ENCODE results near the gene C6orf120.

The C6orf120 gene

GRCh38 chr6:169710009-169710408 lies 8.1 kb downstream of the C6orf120 start:
- no peak overlapping the region for H3K4me3 ChIP-seq (ENCODE audit: control insufficient read depth, low read depth, low read length)
- TF ChIP-seq, protein P1, sequence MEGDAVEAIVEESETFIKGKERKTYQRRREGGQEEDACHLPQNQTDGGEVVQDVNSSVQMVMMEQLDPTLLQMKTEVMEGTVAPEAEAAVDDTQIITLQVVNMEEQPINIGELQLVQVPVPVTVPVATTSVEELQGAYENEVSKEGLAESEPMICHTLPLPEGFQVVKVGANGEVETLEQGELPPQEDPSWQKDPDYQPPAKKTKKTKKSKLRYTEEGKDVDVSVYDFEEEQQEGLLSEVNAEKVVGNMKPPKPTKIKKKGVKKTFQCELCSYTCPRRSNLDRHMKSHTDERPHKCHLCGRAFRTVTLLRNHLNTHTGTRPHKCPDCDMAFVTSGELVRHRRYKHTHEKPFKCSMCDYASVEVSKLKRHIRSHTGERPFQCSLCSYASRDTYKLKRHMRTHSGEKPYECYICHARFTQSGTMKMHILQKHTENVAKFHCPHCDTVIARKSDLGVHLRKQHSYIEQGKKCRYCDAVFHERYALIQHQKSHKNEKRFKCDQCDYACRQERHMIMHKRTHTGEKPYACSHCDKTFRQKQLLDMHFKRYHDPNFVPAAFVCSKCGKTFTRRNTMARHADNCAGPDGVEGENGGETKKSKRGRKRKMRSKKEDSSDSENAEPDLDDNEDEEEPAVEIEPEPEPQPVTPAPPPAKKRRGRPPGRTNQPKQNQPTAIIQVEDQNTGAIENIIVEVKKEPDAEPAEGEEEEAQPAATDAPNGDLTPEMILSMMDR (conservative IDR thresholded peaks at IDR 0.05; ENCODE audit: control insufficient read depth, insufficient read depth, low read depth, low read length), result no peak
- DNase-seq (ENCODE audit: low read depth), result no peak

DNA sequence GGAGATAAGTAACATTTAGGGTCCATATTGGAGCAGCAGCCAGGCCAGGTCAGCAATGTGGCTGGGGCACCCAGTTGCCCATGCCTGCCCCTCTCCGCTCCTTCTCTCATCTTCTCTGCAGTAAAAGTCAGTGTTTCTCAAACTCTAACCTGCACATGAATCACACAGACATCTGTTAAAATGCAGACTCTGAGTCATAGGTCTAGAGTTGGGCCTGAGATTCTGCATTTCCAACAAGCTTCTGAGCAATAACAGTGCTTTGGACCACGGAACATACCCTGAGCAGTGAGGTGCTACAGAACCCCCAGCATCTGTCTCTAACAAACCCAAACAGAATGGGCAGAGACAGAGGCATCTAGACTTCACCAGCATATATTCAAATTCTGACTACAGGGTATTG lies 12.3 kb downstream of the C6orf120 start:
- TF ChIP-seq, protein P1 (conservative IDR thresholded peaks at IDR 0.05; ENCODE audit: control insufficient read depth, insufficient read depth, low read depth, low read length), result no peak
- DNase-seq (ENCODE audit: low read depth), result no peak

GRCh38 chr6:169714595-169714994 lies 12.7 kb downstream of the C6orf120 start:
- TF ChIP-seq, protein P1 (conservative IDR thresholded peaks at IDR 0.05; ENCODE audit: control insufficient read depth, insufficient read depth, low read depth, low read length), result no peak
- H3K4me3 ChIP-seq (ENCODE audit: control insufficient read depth, low read depth, low read length), result no peak overlapping the region
- no peak for DNase-seq (ENCODE audit: low read depth)

More for the DNA sequence above, 12.3 kb downstream of the C6orf120 start:
- H3K4me3 ChIP-seq (ENCODE audit: control insufficient read depth, low read depth, low read length), result no peak overlapping the region

GRCh38 chr6:169719117-169719516 lies 17.2 kb downstream of the C6orf120 start:
- no peak overlapping the region for H3K4me3 ChIP-seq (ENCODE audit: control insufficient read depth, low read depth, low read length)
- TF ChIP-seq, protein P1 (conservative IDR thresholded peaks at IDR 0.05; ENCODE audit: control insufficient read depth, insufficient read depth, low read depth, low read length), result no peak
- DNase-seq (ENCODE audit: low read depth), result no peak

GRCh38 chr6:169720207-169720855 lies 18.4 kb downstream of the C6orf120 start:
- TF ChIP-seq, protein P1 (conservative IDR thresholded peaks at IDR 0.05; ENCODE audit: control insufficient read depth, insufficient read depth, low read depth, low read length), result peak; percentile 2
- H3K4me3 ChIP-seq (ENCODE audit: control insufficient read depth, low read depth, low read length), result no peak overlapping the region
- no peak for DNase-seq (ENCODE audit: low read depth)

DNA sequence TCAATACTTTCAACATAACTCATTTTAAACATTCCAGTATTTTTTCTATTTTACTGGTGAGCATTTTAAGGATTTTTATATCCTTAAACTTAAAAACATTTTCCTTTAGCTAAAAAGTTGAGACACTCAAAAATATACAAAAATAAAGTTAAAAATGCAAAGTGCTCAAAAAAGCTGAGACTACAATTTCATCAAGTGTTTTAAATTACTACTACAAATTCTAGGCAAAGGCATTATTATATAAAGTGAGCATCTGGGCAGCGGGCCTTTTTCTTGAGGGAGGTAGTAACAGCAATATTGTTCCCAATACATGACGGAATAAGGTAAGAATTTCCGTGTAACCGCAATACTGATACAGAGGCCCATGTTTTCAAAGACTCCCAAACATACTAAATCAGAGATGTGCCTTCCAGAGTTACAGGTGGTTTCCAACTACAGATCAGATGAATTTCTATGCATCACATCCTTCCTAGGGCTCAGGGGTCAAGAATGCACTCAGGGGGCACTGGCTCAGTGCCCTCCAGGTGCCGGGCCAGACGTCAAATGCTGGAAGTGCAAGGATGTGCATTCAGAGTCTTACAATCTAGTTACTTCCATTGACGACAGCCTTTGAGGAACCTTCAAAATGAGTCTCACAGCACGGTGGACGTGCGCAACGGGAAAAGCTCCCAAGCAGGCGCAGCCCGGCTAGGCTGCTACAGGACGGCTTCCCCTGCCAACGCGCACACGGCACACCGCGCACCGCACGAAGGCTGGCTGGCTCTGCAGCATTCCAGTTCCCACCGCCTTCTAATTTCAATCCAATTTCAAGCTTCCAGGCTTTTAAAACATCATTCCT lies 20.7 kb downstream of the C6orf120 start:
- H3K4me3 ChIP-seq (ENCODE audit: control insufficient read depth, low read depth, low read length), result peak overlapping the region; percentile 67
- TF ChIP-seq, protein P1 (conservative IDR thresholded peaks at IDR 0.05; ENCODE audit: control insufficient read depth, insufficient read depth, low read depth, low read length), result no peak
- peak; percentile 80 for DNase-seq (ENCODE audit: low read depth)
